Superior temporal gyrus (tissue), 1 donor: ENCODE data around the gene XIRP2.

Experiments used
- DNase-seq: peaks from one replicate; pipeline ENCODE4 v3.0.0-alpha.2; 2016; ENCODE audit errors: extremely low spot score

Gene XIRP2

GRCh38 chr2:167292430-167293171 lies 404.3 kb downstream of the XIRP2 start, which contains the start of gene B3GALT1:
B3GALT1 (plus strand) TSS chr2:167293001.
- peak; percentile 90 for DNase-seq

- peak; percentile 50 for DNase-seq
Observed at GRCh38 chr2:167293172-167293781, 405.0 kb downstream of the XIRP2 start.

GRCh38 chr2:167293943-167294775 lies 405.9 kb downstream of the XIRP2 start:
- DNase-seq = peak; percentile 63

- DNase-seq = peak; percentile 43
Observed at GRCh38 chr2:167294776-167295140, 406.5 kb downstream of the XIRP2 start.

- no peak for DNase-seq
Observed at GRCh38 chr2:167297292-167297691, 409.0 kb downstream of the XIRP2 start.

GRCh38 chr2:167298017-167298416 lies 409.7 kb downstream of the XIRP2 start:
- DNase-seq = no peak
